Fibroblast of skin of abdomen (primary cell): ENCODE measurements around the gene DEDD2.
A peak's percentile ranks its signal among the peaks of the same experiment; 100 is the strongest.

Experiments
- DNase-seq: peaks from one replicate; pipeline ENCODE4 v3.0.0-alpha.2; 2013

DEDD2 gene

DNA sequence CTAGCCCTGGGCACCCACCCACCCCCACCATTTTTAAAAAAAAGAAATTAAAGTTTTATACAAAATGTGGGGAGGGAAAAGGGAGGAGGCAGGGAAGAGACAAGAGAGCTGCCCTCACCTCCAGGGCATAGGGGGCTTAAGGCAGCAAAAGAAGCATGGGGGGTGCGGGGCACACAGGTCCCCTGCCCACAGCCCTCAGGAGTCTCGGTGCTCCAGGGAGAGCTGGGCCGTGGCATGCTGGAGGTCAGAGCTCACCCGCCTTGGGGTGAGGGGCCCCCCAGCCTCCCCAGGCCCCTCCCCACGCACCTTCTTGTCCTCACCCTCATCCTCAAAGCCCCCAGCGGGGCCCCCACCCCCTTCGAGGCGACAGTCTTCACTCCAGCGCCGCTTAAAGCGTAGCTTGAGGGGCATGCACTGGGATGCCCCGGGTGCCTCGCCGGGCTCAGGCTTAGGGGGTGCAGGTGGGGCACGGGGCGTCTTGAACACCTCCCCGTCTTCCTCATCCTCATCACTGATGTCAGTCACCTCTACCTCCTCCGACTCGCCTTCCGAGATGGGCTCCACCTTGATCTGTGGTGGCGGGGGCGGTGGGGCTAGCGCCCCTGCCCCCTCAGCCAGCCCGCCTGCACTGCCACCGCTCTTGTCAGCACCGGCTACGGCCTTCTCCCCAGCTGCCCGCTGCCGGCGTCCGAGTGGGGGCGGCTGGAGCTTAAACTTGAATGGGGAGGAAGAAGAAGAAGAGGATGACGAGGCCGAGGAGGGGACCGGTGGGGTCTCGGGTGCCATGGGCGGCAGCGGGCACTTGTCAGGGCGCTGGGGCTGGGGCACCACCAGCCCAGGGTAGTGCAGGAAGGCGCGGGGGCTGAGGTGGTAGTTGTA, 31.0 kb upstream of the DEDD2 start:
- DNase-seq = no peak

DNA sequence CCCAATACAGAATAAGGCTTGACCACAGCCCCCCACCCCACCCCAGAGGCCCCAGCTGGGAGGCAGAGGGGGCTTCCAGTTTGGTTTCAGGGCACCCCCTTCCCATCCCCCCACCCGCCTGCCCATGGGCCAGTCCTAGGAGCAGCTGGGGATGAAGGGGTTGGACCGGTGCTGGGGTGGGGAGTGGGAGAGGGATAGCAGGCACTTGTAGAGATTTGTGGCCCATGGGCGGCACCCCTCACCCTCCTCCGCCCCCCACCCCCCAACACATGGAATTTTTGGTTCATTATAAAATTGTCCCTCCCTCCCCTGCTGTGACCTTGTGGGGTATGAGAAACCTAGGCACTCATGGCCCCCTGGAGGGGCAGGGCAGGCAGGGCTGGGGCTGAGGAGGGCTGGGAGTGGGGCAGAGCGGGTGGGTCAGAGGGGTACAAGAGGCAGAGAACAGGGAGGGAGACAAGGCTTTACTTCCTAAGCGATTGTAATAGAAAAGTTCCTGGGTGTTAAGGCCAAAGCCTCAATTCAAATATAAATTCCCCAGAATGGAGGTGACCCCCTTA, 30.2 kb upstream of the DEDD2 start:
- DNase-seq = no peak

DNA sequence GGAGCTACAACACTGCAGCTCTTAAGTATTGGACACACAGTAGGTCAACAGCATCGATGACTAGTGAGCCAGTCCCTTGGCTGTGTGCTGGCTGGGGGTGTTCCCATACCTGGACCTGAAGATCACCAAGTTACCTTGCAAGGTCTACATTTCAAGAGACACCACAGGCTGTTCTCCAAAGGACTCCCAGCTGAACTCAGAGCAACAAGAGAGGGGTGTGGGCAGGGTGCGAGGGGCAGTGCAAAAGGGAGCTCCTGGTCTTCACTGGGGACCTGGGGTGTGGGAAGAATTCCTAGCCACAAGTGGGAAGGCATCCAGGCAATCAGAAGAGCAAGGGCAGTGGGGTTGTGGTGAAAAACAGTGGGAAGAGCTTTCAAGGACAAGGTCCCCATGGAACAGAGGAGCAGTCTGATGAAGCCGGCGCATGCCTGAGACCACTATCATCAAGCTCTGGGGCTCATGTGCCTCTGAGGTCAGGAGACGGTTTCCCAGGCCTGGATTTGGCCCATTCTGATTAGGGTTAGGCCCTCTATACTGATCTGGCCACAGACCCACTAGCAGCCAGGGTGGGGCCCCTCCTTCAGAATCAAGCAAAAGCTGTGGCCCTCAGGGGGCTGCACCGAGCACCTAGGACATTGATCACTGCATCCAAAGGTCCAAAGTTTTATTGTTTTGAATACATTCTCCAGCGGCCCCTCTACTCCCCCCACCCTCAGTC, 29.6 kb upstream of the DEDD2 start:
- peak; percentile 40 for DNase-seq

DNA sequence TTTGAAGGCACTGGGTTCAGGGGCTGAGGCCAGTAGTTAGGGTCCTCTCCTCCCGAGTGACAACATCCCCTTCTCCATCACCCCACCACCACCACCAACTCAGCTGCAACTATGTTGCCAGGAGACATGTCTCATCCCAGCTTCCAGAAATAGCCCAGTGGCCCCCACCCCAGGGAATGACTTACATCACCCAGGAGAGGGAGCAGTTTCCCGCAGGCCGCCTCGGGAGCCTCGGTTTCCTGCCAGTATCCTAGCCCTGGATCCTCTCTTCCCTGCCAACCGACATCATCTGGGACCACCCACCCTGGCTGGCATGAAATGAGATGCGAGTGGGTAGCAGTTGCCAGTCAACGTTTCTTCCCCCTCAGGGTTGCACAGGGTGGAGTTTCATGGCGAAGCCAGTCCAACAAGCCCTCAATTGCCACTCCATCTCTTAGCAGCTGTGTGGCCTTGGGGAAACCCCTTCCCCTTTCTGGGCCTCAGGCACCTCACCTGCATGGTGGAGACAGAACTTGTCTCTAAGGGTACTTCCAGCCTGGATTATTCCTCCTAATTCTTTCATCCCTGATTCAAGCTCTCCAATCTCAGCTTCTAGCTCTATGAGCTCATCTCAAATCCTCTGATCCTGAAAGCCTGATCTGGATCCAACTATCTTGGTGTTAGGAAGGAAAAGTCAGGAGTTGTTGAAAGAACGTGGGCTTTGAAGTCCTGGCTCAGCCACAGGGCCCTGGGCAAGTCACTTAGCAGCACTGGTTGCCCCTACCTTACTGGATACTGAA, 28.9 kb upstream of the DEDD2 start:
- DNase-seq = peak; percentile 81

DNA sequence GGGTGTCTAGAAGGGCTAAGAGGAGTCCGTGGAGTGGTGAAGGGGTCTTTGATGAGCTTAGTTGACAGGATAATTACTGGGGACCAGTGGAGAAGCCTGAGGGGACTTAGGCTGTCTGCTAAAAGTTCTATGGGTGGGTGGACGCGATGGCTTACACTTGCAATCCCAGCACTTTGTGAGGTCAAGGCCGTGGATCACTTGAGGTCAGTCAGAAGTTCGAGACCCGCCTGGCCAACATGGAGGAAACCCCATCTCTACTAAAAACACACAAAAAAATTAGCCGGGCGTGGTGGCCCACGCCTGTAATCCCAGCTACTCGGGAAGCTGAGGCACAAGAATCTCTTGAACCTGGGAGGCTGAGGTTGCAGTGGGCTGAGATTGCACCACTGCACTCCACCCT, 27.8 kb upstream of the DEDD2 start:
- no peak for DNase-seq

DNA sequence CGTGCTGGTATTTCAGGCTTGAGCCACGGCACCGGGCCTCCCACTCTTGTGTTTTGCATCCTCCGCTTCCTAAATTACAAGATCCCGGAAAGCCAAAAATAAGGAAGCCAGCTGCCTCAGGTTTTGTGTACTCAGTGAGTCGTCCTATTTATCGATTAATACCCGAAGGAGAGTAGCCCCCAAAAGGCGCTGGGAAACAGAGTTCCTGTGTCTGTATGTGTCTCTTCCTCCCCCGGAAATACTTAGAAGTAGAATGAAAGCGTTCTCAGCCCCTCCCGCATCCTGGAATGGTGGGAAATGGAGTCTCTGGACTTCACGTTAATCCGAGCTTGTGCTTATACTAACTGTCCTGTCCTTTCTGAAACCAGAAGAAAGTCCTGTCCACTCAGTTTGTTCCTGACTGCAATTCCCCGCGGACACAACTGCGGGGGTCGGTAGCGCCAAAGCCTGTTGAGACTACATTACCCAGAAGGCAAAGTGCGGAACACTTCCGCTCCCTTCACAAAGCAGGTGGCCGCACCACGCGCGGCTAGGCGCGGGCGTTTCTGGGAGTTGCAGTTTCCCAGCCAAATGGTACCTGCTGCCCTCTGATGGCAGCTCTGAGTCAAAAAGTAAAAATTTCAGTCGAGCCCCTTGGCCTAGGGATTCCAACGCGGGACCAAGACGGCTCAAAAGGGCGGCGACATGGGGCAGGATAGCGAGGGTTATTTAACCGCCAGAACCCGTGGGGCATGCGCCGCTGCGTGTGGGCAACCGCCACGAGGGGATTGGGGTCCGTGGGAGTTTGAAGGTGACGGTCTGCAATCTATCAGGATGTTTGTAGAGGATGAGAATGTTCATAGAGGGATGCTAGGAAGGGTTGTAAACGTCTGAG, 27.1 kb upstream of the DEDD2 start:
- DNase-seq = peak; percentile 91

DNA sequence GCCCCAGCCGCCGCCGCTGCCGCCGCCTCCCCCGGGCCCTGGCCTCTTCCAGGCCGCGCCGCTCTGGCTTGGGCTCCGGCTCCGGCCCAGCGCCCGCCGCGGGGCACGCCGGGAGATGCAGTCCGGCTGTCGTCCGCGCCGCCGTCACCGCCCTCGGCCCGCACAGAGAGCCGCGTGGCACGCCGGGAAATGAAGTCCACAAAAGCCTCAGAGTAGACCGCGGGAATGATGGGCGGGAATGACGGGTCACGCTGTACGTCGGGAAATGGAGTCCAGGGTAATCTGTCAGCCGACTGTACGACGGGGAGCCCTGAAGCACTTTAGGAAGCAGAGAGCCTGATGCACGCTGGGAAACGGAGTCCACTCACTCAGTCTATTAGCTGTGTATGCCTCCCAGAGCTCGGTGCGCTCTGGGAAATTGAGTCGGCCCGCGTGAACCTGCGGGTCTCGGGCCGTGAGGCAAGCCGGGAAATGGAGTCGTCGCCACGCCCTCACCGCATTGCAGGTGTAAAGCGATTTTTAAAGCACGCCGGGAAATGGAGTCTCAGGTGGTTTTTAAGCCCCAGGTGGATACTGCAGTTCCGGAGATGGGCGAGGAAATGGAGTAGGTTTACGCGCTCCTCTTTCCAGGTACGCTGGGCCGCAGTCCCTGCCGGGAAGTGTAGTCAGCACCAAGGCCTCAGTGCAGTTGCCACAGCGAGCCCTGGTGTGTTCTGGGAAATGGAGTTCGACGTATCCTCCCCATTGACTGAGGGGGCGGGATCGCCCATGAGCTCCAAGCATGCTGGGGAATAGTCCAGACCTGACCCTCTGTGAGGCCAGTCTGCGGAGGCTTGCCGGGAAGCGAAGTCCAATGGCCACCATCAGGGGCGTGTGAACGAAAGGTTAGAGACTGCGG, 25.3 kb upstream of the DEDD2 start, which contains the start of gene GSK3A:
Gene GSK3A (minus strand): TSS at position 91 of the 898 bp plus-strand sequence. CDS start 137 bp downstream, outside the sequence.
- peak; percentile 99 for DNase-seq

DNA sequence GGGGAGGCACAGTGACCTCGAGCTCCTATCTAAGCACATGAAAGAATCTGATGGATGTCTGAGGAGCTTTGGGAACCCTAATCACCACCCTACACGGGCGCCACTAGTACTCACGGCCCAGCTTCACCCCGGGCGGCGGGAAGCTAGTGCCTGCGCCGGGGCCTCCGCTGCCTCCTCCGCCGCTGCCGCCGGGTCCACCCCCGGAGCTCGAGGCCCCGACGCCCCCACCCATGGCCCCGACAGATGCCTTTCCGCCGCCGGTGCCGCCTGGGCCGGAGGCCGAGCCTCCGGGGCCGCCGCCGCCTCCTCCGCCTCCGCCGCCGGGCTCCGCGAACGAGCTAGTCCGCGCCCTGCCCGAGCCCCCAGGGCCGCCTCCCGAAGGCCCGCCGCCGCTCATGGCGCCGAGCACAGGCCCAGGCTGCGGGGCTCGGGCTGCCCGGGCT, 24.6 kb upstream of the DEDD2 start:
- DNase-seq = no peak

DNA sequence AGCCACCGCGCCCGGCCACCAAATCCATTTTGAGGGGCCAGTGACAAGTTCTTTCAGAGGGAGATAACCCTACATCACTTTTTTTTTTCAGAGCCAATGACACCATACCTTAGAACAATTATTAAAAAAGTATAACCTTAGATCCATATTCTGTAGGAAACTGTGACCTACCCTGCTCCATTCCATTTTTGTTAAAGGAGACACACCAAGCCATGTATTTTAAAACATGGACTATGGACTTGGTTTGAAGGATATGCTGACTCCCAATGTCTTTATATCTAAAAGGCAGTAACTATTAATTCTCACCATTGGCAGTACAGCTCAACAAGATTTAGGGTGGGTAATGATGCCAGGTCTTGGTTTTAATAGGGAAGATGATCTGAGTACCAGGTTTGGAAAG, 23.8 kb upstream of the DEDD2 start:
- no peak for DNase-seq

DNA sequence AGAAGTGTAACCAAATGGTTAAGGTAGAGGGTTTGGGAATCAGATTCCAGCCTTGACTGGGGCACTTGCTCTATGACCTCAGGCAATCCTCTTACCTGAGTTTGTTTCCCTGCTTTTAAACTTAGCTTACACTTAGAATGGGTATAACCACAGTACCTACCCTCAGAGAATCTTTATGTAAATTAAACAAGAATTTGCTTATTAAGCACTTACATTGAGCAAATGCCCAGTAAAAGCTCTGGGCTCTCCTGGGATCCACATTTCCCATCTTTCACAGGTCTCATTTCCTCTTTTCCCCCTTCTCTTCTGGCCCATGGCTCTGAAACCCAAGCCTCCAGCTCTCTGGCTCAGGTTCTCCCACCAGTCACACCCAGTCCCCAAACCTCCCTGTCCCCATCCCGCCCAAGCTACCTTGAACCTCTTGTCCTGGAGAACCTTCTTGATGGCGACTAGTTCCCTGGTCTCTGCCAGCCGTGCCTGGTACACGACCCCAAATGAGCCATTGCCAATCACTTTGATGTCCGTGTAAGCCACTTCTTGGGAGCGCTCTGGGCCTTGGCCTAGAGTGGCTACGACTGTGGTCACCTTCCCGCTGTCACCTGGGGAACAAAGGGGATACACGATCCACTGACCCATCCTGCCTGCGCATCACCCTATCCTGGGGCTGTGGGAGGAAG, 22.2 kb upstream of the DEDD2 start:
- no peak for DNase-seq

DNA sequence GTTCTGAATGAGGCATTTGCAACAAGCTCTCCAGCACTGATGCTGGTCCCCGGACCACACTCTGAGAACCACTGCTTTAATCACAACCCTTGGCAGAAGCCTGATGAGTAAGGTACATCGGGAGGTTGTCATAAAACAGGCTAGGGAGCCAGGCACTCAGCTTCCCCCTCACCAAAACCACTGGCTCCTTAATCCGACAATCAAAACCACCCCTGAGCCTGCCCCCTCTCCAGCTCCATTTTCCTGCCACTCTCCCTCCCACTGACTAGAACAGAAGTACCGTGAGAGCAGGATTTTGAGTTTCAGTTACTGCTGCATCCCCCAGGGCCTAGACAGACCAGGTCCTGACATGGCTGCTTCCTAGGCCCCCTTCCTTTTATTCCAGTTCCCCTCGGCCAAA, 17.7 kb upstream of the DEDD2 start:
- no peak for DNase-seq

DNA sequence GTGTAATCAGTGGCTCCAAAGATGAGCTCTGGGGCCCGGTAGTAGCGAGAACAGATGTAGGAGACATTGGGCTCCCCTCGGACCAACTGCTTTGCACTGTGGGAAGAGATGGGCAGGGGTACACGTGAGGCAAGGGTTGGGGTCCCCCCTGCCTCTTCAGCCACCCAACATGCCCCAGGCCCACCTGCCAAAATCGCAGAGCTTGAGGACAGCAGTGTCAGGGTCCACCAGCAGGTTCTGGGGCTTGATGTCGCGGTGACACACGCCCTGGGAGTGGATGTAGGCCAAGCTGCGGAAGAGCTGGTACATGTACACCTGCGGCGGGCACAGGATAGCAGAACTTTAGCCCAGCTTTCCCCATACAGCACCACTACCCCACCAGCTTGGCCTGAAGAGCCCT, 16.9 kb upstream of the DEDD2 start:
- DNase-seq = no peak

DNA sequence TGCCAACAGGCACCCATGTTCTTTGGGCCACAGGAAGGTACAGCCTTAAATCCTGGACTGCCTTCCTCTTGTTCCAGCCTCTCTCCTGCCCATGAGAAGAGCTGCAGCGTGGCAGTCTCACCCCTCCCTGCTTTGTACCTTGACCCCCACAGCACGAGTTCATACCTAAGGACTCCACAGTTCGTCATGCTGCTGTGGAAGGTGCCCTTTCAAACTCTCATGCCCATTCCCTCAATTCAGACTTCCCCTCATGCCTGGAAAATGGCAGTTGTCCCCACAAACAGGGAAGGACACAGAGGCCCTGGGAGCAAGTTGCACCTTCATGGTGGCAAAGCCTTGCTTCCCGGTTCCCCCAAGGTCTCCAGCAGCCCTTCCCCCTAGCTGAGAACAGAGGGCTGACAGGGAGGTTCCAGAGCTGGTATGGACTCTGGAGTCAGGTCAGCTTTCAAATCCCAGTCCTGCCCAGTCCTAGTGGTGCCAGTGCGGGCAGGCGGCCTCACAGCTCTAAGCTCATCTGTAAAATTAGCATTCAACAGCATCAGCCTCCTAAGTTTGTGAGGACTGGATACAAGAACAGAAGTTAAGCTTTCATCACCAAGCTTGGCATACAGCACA, 16.3 kb upstream of the DEDD2 start:
- DNase-seq = no peak

DNA sequence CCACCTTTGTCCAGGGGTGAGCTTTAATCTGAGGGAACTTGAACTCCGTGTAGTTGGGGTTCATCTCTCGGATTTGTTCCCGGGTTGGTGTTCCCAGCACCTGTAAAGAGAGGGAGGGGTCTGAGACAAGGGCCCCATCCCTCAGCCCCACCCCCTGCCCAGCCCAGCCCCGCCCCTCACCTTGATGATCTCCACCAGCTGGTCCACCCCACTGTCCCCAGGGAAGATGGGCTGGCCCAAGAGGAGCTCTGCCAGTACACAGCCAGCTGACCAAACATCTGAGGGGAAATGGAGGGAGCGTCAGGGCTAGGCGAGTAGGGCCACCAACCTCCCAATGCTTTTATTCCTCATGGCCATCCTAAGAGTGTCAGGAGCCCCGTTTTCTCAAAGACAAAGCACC, 15.6 kb upstream of the DEDD2 start:
- no peak for DNase-seq

DNA sequence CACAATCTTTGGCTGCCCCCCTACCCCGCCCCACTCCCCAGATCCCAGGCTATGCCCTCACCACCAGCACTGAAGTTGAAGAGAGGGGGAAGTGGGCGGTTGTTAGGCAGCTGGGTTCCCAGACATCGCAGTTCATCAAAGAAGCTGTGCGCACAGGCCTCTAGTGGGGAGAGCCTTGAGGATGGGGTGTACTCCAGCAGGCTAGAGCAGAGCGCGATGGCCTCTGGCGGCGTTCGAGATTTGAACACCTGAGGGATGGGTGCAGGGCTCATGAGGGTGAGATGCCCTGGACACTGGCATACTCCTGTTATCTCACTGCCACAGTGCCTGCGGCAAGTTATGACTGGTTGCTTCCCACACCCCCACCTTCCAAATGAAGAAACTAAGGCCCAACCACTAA, 15.0 kb upstream of the DEDD2 start:
- no peak for DNase-seq

DNA sequence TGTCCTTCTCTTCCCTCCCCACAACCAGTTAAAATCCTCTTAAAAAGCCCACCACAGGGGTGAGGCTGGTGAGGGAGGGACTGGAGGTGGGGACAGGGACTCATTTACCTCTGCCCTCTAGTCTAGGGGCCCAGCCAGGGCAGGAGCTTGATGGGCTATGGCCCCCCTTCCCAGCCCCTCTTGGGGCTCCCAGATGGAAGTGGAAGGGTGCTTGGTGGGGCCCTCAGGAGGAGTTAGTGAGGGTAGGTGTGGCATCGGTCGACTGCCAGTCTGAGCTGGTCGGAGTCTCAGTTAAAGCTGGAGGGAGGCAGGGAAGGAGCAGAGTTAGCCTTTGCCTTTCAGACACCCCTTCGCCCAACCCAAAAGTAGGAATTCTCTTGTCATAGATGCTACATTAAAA, 13.1 kb upstream of the DEDD2 start:
- no peak for DNase-seq

DNA sequence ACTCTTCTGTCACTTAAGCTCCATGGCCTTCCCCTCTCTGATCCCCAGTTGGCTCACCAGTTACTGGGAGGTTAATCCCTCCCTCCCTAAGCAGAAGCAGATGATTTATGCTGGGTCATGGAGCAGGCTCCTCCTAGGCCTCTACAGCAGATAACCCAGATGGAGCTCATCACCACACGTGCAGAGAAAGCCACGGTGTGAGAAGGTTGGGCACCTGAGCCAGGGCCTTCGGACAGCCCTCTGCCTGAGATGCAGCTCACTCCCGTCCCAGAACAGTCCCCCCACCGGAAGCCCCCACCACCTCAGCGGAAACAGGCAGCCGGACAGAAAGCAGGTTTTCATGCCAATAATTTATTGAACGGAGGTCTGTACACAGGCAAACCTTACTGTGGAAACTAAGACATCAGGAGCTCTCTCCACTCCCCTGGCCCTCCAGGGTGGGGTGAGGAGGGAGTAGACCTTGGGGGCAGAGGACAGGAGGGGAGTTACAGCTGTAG, 12.4 kb upstream of the DEDD2 start:
- peak; percentile 15 for DNase-seq

DNA sequence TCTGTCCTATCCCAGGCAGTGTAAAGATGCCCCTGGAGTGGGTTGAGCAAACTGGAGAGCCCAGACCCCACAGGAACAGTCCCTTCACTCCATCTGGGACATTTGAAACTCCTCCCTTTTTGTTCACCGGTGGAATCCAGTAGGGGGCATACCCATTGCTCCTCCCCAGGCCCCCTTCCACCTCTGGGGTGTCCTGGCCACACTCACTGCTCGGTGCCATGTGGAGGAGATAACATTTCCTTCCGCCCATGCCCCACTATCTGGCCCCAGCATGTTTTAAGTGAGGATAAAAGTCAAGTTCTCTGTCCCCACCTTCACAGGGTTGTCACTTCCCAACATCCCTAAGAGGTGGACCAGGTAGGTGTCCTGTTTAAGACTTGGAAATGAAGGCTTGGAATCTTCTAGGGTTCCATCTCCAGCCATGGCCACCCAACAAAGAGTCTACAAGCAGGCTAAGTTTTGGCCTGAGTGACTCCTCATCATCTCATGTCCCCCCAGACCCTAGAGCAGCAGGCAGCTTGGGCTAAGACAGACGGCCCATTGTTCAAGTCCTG, 11.9 kb upstream of the DEDD2 start:
- DNase-seq = no peak

DNA sequence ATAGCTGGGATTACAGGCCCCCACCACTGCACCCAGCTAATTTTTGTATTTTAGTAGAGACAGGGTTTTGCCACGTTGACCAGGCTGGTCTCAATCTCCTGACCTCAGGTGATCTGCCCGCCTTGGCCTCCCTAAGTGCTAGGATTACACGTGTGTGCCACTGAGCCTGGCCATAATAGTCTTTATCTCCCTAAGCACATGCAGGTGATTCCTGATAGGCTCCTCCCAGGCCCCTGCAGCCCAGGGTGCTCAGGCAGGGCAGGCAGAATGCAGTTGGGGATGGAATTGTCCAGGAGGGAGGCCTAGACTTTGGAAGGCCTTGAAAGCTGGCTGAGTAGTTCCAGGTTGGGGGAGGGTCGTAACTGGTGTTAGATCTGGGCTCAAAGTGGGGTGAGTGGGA, 11.2 kb upstream of the DEDD2 start:
- no peak for DNase-seq
